Limb (tissue), 2 donors: Measurements from ENCODE around the gene MRPL30.
"Not testable (repeated sequence)": the region's sequence is repeated elsewhere in the genome, so short reads cannot be mapped to it uniquely, and the experiment has no call there.

Source experiments
- DNase-seq, 2 donors: peaks; one replicate each; pipeline ENCODE4 v3.0.0-alpha.2; 2016; ENCODE audit errors: extremely low spot score in 2 of 2

MRPL30 gene

GRCh38 chr2:99184811-99185210 lies 3.8 kb downstream of the MRPL30 start:
- DNase-seq: no peak

- no peak for DNase-seq
Measured at GRCh38 chr2:99187011-99187410, 6.0 kb downstream of the MRPL30 start.

- DNase-seq: no peak
Measured at GRCh38 chr2:99188357-99188756, 7.4 kb downstream of the MRPL30 start.

GRCh38 chr2:99190548-99190947 lies 9.6 kb downstream of the MRPL30 start:
- no peak for DNase-seq

- DNase-seq: not testable (repeated sequence)
Measured at GRCh38 chr2:99192364-99192763, 11.4 kb downstream of the MRPL30 start.

GRCh38 chr2:99198103-99198841 lies 17.3 kb downstream of the MRPL30 start:
- DNase-seq: no peak

GRCh38 chr2:99200076-99200800 lies 19.3 kb downstream of the MRPL30 start:
- no peak for DNase-seq

GRCh38 chr2:99201959-99202678 lies 21.1 kb downstream of the MRPL30 start:
- DNase-seq: no peak

GRCh38 chr2:99205491-99205890 lies 24.5 kb downstream of the MRPL30 start:
- no peak for DNase-seq

GRCh38 chr2:99216096-99216495 lies 35.1 kb downstream of the MRPL30 start:
- no peak for DNase-seq

- DNase-seq: no peak
Measured at GRCh38 chr2:99217929-99218501, 37.0 kb downstream of the MRPL30 start.

- DNase-seq: not testable (repeated sequence)
Measured at GRCh38 chr2:99233177-99233576, 52.2 kb downstream of the MRPL30 start.

GRCh38 chr2:99238599-99238998 lies 57.6 kb downstream of the MRPL30 start:
- DNase-seq: no peak

- DNase-seq: no peak
Measured at GRCh38 chr2:99240431-99240830, 59.4 kb downstream of the MRPL30 start.

GRCh38 chr2:99242151-99242550 lies 61.2 kb downstream of the MRPL30 start:
- DNase-seq: no peak
